Body of pancreas (tissue), 4 donors: ENCODE results near the gene IZUMO3. TPM values are rescaled to one million over a fixed set of nuclear protein-coding genes. Genes with fewer than 3 reads are reported as not detected.
"Not testable (repeated sequence)": the region's sequence is repeated elsewhere in the genome, so short reads cannot be mapped to it uniquely, and the experiment has no call there.

ENCODE experiments used
- ATAC-seq: fragments of 150-250 bp; one replicate; pipeline ENCODE4 v1.9.1; 2016
- DNase-seq, 4 donors: peaks; one replicate each; pipeline ENCODE4 v3.0.0-alpha.2; 2019
- H3K27ac ChIP-seq, 4 donors: fragments of 200-600 bp; sonication (generic); 1 replicate in 3 of 4; 2 replicates in 1 of 4; pipeline versions ENCODE4 v1.5.1 to v1.6.1; 2016 to 2019; ENCODE audit warnings: mild to moderate bottlenecking in 1 of 4, mixed read lengths in 1 of 4, moderate library complexity in 1 of 4
- H3K27me3 ChIP-seq, 2 donors: fragments of 200-600 bp; sonication (generic); one replicate each; pipeline ENCODE4 v1.6.0; 2016; ENCODE audit warnings: mild to moderate bottlenecking in 1 of 2
- H3K36me3 ChIP-seq, 2 donors: fragments of 200-600 bp; sonication (generic); replicated peaks in 1 of 2; 2 replicates each; pipeline ENCODE4 v1.5.1; 2016; ENCODE audit warnings: low read depth in 2 of 2; ENCODE audit not compliant: insufficient read depth in 1 of 2
- H3K4me1 ChIP-seq: fragments of 200-600 bp; sonication (generic); one replicate; pipeline ENCODE4 v1.6.0; 2016
- H3K4me3 ChIP-seq, 2 donors: fragments of 200-600 bp; sonication (generic); 1 replicate in 1 of 2; 2 replicates in 1 of 2; pipeline ENCODE4 v1.5.1; 2016 to 2019
- H3K9me3 ChIP-seq, 3 donors: fragments of 200-600 bp; sonication (generic); 1 replicate in 2 of 3; 2 replicates in 1 of 3; pipeline ENCODE4 v1.5.1; 2016
- POLR2A ChIP-seq, 3 donors: fragments of 450-650 bp; IDR thresholded peaks; one replicate each; pipeline ENCODE4 v1.6.1; 2016; ENCODE audit warnings: antibody characterized with exemption in 3 of 3, mild to moderate bottlenecking in 2 of 3
- WGBS, 2 donors: methylation state at CpG; one replicate each; pipeline ENCODE4 v1.1.5; 2017; 5-methylcytosine and 5-hydroxymethylcytosine counted together
- intact Hi-C: fragments of 100-400 bp; cut with DNase I; formaldehyde crosslinking; loops from one replicate; pipeline ENCODE4 v1.15.1; 2023
- total RNA-seq, 2 donors: library from RNA; depleted of rRNA; stranded (reverse); fragments of >200 nt; gene quantifications; one replicate each; pipeline ENCODE4 v1.1.0, GENCODE V29; 2016
- TF ChIP-seq, protein P1 (sequence below), 7 experiments: fragments of 450-650 bp in 4 of 7; fragments of 200-600 bp in 3 of 7; sonication (generic) in 3 of 7; IDR thresholded peaks; one replicate each; pipeline ENCODE4 v1.5.1; 2016 to 2019; ENCODE audit warnings: antibody characterized with exemption in 7 of 7

Gene IZUMO3
- total RNA-seq, 2 donors from 2014 or later = not detected

DNA sequence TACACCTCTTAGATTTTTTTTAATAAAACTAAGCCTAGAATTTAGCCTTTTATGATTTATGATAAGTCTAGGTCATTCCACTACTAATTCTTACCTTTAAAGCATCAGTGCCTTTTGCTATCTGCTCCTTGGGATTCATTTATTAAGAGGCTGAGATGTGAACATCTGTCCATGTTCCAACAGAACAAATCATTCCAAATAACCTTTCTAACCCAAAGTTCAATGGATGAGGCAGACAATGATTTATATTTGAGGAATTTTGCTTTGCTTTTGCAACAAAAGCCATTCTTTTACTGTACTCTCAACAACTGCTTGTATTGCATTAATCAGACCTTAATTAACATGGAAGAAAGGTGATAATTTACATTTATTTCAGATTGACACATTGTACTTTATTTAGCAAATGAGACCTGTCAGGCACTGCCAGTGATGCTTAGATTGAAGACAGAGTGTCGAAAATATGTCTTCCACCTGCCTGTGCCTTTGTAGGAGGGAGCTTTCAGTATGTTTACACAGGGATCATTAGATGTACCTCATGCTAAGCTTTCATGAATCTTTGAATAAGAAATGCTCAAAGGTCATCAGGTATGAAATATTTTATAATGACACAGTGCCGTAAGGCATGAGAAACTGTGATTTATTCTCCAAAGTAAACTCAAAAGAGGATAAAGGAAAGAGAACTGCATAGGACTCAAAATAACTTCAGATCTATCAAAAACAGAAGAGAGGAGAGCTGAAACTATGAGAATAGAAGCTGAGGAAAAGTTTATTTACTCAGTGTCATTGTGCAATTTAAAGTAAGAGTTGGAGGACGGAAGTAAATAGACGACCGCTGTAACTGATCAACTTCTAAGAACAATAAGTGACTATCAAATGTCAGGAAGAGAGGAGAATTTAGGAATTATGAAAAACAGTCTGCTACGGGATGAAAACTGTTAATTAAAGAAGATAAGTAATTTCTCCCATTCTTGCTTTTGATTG, 36.7 kb upstream of the IZUMO3 start:
- Histone ChIP-seq H3K4me3 (no peak overlapping the region), H3K9me3 (no peaks in the 10 kb centered on the region), H3K4me1 (no peaks in the 10 kb centered on the region), H3K27me3 (no peaks in the 10 kb centered on the region), H3K27ac (no peak overlapping the region), H3K36me3 (no peaks in the 10 kb centered on the region)
- intact Hi-C loops = no loop called here
- TF ChIP-seq POLR2A (IDR thresholded peaks at IDR 0.05) = no peak
- TF ChIP-seq, protein P1, sequence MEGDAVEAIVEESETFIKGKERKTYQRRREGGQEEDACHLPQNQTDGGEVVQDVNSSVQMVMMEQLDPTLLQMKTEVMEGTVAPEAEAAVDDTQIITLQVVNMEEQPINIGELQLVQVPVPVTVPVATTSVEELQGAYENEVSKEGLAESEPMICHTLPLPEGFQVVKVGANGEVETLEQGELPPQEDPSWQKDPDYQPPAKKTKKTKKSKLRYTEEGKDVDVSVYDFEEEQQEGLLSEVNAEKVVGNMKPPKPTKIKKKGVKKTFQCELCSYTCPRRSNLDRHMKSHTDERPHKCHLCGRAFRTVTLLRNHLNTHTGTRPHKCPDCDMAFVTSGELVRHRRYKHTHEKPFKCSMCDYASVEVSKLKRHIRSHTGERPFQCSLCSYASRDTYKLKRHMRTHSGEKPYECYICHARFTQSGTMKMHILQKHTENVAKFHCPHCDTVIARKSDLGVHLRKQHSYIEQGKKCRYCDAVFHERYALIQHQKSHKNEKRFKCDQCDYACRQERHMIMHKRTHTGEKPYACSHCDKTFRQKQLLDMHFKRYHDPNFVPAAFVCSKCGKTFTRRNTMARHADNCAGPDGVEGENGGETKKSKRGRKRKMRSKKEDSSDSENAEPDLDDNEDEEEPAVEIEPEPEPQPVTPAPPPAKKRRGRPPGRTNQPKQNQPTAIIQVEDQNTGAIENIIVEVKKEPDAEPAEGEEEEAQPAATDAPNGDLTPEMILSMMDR (IDR thresholded peaks at IDR 0.05) = no peak
- WGBS, 2 donors = 17 to 18% methylated on average over 6 of the region's 6 CpGs
- DNase-seq = no peak
- ATAC-seq = no peak

DNA sequence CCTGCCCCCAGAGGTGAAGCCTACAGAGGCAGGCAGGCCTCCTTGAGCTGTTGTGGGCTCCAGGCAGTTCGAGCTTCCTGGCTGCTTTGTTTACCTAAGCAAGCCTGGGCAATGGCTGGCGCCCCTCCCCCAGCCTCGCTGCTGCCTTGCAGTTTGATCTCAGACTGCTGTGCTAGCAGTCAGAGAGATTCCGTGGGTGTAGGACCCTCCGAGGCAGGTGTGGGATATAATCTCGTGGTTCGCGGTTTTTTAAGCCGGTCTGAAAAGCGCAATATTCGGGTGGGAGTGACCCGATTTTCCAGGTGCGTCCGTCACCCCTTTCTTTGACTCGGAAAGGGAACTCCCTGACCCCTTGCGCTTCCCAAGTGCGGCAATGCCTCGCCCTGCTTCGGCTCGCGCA, 34.3 kb upstream of the IZUMO3 start:
- H3K36me3 ChIP-seq, H3K9me3 ChIP-seq, intact Hi-C loops, DNase-seq, H3K4me3 ChIP-seq, H3K27me3 ChIP-seq, H3K4me1 ChIP-seq, H3K27ac ChIP-seq, ATAC-seq: not testable (repeated sequence)
- WGBS, 2 donors = 67 to 69% methylated on average over 20 to 21 of the region's 21 CpGs

DNA sequence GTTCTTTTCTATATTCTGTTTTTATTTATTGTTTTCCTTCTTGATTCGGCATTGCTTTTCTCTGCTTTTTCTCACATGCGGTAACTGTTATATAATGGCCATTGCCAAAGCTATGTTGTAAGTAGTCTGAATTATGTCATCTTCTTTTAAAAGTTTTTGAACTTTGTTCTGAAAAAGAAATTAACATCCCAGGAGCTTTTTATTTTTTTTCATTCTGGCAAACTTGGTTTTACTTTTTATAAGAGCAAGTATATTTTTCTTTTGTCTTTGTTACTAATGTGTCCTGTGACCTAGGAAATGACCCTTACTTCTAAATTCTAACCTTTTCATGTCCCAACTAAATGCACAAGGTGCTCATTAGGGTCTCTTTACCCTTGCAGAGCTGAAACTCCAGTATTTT, 26.7 kb upstream of the IZUMO3 start:
- no peak for TF ChIP-seq POLR2A (IDR thresholded peaks at IDR 0.05)
- TF ChIP-seq, protein P1 (IDR thresholded peaks at IDR 0.05) = no peak
- intact Hi-C loops = no loop called here
- no peaks in the 10 kb centered on the region for H3K36me3 ChIP-seq
- H3K9me3 ChIP-seq = no peaks in the 10 kb centered on the region
- no peak overlapping the region for H3K27ac ChIP-seq
- ATAC-seq (no peak), DNase-seq (no peak)
- no peaks in the 10 kb centered on the region for H3K27me3 ChIP-seq
- 76 to 86% methylated on average over 2 of the region's 2 CpGs for WGBS, 2 donors
- H3K4me3 ChIP-seq = no peak overlapping the region
- no peaks in the 10 kb centered on the region for H3K4me1 ChIP-seq

DNA sequence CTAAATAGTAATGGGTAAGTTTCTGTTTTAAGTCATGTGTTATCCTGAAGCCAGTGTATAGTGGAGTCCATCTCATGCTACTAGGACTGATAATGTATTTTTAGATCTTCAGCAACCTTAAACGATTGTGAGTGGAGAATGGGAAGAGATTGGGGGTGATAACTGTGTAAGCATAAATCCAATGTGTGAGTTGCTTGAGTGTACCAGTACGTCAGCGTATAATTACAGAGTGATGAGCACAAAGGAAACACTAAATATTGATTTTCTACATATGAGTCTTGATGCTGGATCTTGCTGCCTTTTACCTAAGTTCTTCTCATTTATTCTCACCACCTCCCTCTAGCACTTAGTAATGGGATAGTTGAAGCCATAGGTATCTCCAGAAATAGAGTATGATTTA, 16.3 kb upstream of the IZUMO3 start:
- no peaks in the 10 kb centered on the region for H3K9me3 ChIP-seq
- H3K4me1 ChIP-seq = no peaks in the 10 kb centered on the region
- 50 to 52% methylated on average over 3 of the region's 3 CpGs for WGBS, 2 donors
- no peak overlapping the region for H3K4me3 ChIP-seq
- TF ChIP-seq POLR2A (IDR thresholded peaks at IDR 0.05) = no peak
- TF ChIP-seq, protein P1 (IDR thresholded peaks at IDR 0.05) = no peak
- H3K27me3 ChIP-seq = no peaks in the 10 kb centered on the region
- intact Hi-C loops = no loop called here
- no peak for DNase-seq
- H3K36me3 ChIP-seq = no peaks in the 10 kb centered on the region
- H3K27ac ChIP-seq = no peak overlapping the region
- ATAC-seq = no peak

DNA sequence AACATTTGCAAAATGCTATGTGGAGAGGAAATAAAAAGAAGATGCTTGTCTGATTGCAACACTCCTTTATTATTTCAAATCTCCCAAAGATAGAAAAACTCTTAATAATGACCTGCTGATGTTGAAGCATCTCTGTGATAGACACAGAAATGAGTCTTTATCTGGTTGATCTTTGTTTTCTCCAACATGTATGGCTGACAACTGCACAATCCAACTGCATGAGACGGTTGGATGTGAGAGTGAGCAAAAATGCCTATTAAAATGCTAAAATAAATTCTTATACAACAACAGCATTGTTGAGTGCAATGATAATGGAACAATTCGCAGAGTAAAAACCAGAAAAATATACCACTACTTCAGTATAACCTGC, 7.5 kb upstream of the IZUMO3 start:
- 43 to 61% methylated on average over 2 of the region's 2 CpGs for WGBS, 2 donors
- no peak for TF ChIP-seq POLR2A (IDR thresholded peaks at IDR 0.05)
- TF ChIP-seq, protein P1 (IDR thresholded peaks at IDR 0.05) = no peak
- ATAC-seq (no peak), DNase-seq (no peak)
- no peaks in the 10 kb centered on the region for H3K9me3 ChIP-seq
- no peak overlapping the region for H3K27ac ChIP-seq
- no peaks in the 10 kb centered on the region for H3K36me3 ChIP-seq
- intact Hi-C loops = no loop called here
- H3K27me3 ChIP-seq = no peaks in the 10 kb centered on the region
- H3K4me1 ChIP-seq = no peaks in the 10 kb centered on the region
- H3K4me3 ChIP-seq = no peak overlapping the region
